Measurements from ENCODE around the gene DCBLD2.

- TF ChIP-seq POLR2A (IDR thresholded peaks at IDR 0.05; ENCODE audit: low read length) (no peak), GATA1 (IDR thresholded peaks at IDR 0.05; ENCODE audit: low read depth, low read length) (no peak)
Measured at GRCh38 chr3:98786364-98787006, 115.0 kb downstream of the DCBLD2 start.

Measured in erythroblast (primary cell).